GM19452 (cell line): ENCODE measurements around the gene SLC35E4.
"Not testable (repeated sequence)": the region's sequence is repeated elsewhere in the genome, so short reads cannot be mapped to it uniquely, and the experiment has no call there.

Source experiments
- ATAC-seq: cut with Tn5 transposase; IDR thresholded peaks from one replicate; pipeline ENCODE4 v1.9.1; 2021; ENCODE audit not compliant: unreplicated experiment

The SLC35E4 gene

DNA sequence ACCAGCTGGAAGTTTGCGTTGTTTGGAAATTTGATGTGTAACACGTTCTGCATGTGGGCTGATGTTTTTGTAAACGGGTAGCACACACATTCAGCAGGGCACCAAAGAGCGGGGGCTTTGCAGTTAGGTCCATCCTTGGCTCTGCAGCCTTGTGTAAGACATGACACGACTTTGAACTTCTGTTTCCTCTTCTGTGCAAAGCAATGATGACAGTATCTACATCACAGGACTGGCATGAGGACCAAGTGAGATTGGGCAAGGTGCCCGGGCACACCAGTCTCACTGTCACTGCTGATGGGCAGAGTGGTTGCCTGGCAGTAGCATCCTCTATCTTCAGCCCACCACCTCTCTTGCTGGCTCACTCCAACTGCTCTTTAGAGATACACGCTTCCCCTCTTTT lies 25.3 kb upstream of the SLC35E4 start:
- no peak for ATAC-seq

DNA sequence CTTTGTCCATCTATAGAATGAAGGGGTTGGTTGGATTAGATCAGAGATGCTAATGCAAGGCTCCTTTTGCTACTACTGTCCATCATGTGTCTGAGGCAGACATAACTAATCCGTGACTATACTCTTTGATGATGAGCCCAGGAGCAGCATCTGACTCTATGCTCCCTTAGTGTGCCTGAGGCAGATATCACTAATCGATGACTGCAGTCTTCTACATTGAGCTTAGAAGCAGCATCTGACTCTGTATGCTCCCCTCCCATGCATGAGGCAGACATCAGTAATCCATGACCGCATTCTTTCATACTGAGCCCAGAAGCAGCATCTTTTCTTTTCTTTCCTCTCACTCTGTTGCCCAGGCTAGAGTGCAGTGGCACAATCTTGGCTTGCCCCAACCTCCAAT lies 24.4 kb upstream of the SLC35E4 start:
- ATAC-seq, result no peak

DNA sequence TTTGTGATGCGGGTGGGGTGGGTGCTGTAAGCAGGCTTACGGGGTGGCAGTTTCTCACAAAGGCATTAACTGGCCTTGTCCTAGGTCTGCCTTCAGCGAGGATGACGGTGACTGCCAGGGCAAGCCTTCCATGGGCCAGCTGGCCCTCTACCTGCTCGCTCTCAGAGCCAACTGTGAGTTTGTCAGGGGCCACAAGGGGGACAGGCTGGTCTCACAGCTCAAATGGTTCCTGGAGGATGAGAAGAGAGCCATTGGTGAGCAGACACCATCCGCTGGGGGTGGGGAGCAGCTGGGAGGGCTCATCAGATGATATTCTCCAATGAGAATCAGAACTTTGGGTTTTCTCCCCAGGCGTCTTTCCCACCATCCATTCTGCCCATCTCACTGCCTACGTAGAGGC lies 22.8 kb upstream of the SLC35E4 start:
- ATAC-seq, result no peak

DNA sequence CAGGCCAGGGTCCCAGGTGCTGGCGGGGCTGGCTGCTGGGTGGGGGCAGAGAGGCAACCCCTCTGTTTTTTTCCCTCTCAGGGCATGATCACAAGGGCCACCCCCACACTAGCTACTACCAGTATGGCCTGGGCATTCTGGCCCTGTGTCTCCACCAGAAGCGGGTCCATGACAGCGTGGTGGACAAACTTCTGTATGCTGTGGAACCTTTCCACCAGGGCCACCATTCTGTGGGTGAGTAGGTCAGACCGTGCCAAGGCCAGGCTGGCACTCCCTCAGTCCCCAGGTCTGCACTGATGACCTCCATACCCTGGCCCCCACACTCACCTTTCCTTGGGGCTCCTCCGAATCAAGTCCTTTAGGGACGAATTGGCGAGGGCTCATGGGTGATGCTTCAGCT lies 21.3 kb upstream of the SLC35E4 start:
- no peak for ATAC-seq

DNA sequence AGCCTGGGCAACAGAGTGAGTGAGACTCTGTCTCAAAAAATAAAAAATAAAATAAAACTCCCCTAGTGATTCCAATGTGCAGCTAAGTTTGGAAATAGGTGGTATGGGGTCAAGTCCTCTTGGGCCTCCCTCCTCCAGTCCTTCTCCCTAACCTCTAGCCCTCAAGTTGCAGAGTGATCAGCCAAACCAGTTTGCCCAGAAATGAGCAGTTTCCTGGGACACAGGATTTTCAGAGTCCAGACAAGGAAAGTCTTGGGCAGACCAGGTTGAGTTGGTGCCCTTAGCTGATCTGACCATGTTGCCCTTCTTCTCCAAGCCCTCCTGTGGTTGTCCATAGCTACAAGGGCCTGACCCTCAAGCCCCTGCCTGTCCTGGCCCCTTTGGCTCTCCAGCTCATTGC lies 20.7 kb upstream of the SLC35E4 start:
- ATAC-seq, result no peak

DNA sequence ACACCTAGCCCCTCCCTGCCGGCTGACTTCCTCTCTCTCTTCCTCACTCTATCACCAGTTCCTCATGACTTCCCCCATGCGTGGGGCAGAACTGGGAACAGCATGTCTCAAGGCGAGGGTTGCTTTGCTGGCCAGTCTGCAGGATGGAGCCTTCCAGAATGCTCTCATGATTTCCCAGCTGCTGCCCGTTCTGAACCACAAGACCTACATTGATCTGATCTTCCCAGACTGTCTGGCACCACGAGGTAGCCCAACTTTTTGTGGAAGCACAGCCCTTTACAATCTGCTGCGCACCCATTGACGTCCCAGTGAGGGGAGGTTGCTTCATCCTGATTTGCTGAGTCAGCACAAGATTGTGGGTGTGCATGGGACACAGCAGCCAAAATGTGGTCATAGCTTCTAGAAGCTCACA lies 20.0 kb upstream of the SLC35E4 start:
- no peak for ATAC-seq

DNA sequence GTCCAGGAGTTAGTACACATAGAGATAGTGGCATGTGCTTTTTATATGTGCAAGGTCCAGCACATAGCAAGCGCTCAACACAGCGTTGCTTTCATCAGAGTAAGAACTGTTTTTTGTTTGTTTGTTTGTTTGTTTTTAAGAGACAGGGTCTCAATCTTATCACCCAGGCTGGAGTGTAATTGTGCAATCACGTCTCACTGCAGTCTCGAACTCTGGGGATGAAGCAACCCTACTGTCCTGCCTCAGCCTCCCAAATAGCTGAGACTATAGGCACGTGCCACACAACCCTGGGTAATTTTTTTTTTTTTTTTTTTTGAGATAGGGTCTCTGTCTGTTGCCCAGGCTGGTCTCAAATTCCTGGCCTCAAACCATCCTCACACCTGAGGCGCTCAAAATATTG lies 17.8 kb upstream of the SLC35E4 start:
- no peak for ATAC-seq

DNA sequence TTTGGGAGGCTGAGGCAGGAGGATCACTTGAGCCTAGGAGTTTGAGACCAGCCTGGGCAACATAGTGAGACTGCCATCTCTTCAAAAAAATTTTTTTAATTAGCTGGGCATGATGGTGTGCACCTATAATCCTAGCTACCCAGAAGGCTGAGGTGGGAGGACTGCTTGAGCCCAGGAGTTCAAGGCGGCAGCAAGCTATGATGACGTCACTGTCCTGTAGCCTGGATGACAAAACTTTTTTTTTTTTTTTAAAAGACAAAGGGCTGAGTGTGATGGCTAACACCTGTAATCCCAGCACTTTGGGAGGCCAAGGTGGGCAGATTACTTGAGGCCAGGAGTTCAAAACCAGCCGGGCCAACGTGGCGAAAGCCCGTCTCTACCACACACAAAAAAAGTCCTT lies 15.7 kb upstream of the SLC35E4 start:
- ATAC-seq, result not testable (repeated sequence)

DNA sequence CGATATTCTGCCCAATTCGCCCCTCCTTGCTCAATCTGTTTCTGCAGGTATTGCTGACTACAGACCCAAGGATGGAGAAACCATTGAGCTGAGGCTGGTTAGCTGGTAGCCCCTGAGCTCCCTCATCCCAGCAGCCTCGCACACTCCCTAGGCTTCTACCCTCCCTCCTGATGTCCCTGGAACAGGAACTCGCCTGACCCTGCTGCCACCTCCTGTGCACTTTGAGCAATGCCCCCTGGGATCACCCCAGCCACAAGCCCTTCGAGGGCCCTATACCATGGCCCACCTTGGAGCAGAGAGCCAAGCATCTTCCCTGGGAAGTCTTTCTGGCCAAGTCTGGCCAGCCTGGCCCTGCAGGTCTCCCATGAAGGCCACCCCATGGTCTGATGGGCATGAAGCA lies 9.2 kb upstream of the SLC35E4 start:
- ATAC-seq, result no peak

DNA sequence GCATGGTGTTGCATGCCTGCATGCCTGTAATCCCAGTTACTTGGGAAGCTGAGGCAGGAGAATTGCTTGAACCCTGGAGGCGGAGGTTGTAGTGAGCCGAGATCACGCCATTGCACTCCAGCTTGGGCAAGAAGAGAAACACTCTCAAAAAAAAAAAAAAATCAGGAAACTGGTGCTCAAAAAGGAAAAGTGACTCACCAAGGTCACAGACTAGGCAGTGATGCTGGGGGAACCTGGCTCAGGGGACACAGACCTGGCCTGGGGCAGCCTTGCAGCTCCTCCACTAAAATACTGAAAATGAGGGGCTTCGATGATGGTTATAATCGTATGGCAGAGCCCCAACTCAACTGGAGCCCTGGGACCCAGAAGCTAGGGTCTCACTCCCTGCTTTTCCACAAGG lies 8.1 kb upstream of the SLC35E4 start:
- ATAC-seq, result no peak

DNA sequence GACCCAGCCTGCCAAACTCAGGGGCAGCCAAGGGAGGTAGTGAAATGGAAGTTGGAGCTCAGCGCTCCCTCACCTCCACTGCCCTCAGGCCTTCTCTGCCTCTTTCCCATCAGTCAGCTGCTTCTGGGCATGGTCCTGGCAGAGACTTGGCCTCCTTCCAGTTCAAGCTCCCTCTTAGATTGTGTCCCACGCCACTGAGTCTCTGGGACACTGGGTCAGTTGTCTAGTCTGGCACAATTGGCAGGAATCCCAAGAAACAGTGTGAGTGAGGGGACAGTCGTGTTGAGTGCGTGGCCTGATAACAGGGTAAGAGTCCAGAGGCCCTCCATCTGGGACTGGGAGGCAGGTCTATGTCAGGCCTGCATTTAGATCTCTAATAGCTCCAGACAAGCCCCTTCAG lies 7.1 kb upstream of the SLC35E4 start:
- no peak for ATAC-seq

DNA sequence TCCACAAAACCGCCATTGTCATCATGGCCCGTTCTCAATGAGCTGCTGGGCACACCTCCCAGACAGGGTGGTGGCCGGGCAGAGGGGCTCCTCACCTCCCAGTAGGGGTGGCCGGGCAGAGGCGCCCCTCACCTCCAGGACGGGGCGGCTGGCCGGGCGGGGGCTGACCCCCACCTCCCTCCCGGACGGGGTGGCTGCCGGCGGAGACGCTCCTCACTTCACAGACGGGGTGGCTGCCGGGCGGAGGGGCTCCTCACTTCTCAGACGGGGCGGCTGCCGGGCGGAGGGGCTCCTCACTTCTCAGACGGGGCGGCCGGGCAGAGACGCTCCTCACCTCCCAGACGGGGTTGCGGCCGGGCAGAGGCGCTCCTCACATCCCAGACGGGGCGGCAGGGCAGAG lies 4.1 kb upstream of the SLC35E4 start:
- ATAC-seq, result not testable (repeated sequence)

DNA sequence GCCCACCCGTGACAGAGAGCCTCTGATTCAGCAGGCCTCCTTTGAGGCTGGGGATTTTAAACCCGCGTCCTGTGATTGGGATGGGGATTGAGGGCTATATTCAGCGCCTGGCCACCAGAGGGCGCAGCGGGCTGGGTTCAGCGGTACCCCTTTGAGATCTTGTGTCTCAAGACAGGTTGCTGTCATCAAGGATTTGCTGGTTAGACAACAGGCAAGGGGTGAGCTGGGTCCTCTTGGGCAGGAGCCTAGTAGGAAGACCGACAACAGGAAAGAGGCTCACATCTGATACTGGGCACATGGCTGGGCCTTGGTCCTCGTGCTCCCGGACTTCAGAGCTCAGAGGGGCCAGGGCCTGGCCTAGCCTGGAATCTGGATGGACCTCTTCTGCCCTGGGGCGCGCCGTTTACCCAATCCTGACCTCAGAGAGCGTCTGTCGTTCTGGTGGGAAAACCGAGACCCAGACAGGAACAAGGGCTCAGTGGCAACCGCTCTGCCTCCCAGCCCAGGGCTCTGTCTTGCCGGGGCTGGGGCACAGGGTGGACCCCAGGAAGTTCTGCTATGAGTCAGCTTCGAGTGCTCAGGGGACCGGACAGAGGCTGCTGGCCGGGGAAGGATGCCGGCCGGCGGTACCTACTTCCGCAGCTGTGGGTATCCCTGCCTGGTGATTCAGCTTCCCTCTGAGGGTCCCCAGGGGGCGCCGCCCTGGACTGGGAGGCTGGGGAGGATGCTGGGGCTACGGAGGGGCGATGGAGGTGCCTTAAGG lies 929 bp upstream of the SLC35E4 start:
- ATAC-seq, result peak; percentile 55

DNA sequence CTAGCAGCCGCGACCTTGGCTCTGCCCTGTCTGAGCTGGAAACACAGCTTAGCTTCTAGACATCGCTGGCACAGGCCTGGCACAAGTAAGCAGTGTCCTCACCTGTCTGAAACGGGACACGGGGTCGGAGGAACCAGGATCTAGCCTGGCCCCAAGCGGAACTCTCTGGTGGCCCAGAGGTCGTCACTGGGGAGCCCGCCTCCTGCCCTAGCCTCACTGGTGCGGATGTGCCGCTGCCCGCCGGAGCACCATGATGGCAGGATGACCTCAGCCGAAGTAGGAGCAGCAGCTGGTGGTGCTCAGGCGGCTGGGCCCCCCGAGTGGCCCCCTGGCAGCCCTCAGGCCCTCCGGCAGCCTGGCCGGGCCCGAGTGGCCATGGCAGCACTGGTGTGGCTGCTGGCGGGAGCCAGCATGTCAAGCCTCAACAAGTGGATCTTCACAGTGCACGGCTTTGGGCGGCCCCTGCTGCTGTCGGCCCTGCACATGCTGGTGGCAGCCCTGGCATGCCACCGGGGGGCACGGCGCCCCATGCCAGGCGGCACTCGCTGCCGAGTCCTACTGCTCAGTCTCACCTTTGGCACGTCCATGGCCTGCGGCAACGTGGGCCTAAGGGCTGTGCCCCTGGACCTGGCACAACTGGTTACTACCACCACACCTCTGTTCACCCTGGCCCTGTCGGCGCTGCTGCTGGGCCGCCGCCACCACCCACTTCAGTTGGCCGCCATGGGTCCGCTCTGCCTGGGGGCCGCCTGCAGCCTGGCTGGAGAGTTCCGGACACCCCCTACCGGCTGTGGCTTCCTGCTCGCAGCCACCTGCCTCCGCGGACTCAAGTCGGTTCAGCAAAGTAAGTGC lies 871 bp downstream of the SLC35E4 start:
- ATAC-seq, result no peak

DNA sequence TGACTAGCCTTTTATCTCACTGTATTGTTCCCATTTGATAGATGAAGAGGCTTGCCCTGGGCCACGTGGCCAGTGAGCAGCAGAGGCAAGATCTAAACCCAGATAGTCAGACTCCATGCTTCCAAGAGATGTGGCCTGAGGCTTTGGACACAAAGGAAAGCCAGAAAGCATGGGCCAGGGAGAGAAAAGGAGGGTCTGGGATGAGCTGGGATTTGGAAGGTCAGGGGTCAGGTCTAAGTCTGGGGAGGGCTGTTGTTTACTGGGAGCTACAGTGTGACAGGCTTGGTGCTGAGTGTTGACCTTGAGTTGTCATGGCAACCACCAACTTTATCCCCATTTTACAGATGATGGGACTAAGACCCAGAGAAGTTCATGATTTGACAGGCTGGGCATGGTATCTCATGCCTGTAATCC lies 2.1 kb downstream of the SLC35E4 start:
- no peak for ATAC-seq

DNA sequence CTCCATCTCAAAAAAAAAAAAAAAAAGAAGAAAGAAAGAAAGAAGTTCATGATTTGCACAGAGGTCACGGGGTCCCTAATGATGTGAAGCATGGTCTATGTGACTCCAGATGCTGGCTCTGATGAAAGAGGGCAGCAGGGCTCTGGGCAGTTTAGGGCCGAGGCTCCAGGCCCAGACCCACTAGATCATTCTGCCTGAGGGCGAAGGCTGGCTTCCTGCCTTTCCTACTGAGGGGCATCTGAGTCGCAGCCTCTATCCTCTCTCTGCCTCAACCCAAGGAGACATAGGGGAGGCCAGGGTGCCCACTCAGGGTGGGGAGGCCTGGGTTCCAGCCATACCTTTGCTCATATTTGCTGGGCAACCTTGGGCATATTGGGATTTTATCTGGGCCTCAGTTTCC lies 4.8 kb downstream of the SLC35E4 start:
- ATAC-seq, result no peak

DNA sequence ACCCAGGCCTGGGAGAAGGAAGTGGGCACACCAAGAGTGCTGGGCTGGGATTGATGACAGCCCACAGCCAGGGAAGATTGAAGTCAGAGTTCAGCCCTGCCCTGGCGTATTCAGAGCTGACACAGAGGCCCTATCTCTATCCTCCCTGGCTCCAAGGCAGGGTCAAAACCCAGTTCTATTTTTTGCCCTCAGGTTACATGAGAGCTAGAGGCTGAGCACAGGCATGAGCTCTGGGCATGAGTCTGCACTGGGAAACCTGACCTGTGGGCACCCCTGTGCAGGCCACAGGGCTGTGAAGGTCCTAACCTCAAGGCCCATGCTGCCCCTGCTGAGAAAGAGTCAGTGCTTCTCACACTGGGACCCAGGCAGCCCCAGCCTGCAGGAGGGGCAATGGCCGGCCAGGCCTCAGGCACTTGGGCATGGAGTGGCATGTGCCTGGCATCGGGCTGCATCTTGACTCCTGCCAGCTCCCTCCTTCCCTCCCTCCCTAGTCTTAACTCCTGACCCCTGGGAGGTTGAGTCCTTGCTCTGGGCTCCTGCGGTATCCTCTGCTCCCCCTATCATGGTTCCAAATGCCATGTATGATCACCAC lies 5.4 kb downstream of the SLC35E4 start:
- no peak for ATAC-seq

DNA sequence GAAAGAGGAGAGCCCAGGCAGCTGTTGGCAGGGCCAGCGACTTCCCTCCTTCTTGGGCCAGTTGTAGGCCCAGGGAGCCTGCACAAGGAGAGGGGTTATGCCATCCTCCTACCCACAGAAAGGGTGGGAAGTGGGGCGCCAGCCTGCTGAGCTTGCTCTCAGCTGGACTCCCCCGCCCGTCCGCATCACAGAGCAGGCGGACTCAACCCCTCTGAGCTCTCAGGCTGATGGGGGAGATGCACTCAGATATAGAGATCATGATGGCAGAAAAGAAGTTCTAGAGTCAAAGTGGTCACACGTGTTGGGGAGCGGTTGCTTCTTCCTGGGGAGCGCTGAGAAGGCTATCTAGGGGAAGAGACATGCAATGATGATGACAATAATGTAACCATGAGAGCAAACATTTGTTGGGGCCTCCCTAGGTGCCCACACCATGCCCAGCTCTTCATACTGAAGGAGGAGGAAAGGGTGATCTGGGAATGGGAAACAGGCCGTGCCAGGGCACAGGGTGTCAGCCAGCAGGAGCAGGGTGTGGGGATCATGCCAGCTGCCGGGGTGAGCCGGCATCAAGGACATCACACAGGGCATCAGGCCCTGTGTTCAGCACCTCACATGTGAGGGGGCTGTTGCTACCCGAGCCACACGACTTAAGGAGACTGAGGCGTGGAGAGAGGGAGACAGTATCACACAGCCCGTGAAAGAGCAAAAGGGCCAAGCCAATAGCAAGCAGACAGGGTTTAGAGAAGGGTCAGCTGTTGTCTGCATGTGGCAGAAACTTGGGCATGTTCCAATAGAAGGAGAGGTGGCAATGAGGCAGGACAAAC lies 7.7 kb downstream of the SLC35E4 start:
- no peak for ATAC-seq

DNA sequence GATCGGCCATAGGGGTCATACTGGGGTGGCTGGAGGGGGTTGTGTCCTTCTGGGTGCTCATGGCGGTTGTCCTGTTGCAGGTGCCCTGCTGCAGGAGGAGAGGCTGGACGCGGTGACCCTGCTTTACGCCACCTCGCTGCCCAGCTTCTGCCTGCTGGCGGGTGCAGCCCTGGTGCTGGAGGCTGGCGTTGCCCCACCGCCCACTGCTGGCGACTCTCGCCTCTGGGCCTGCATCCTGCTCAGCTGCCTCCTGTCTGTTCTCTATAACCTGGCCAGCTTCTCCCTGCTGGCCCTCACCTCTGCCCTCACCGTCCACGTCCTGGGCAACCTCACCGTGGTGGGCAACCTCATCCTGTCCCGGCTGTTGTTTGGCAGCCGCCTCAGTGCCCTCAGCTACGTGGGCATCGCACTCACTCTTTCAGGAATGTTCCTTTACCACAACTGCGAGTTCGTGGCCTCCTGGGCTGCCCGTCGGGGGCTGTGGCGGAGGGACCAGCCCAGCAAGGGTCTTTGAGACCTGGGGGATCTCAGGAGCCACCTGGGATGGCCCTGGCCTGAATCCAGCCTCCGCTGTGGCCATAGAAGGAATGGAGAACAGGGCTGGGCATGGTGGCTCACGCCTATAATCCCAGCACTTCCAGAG lies 11.1 kb downstream of the SLC35E4 start:
- no peak for ATAC-seq

DNA sequence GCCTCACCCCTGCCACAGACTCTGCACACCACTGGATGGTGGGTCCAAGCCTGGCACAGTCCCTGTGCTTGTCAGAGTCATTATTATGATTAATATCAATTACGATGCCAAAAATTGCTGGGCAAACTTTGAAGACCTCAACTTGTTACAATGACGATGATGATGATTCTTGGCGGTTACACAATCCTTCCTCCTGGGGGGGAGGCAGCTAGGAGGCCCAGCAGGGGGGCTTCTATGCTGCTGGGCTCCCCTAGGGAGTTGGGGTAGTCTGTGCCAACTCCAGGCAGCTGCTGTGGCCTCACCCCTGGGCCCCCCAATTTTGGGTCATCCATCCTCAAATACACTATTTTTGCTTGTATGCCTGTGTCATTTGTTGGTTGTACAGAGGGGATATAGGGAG lies 12.0 kb downstream of the SLC35E4 start:
- ATAC-seq, result no peak

DNA sequence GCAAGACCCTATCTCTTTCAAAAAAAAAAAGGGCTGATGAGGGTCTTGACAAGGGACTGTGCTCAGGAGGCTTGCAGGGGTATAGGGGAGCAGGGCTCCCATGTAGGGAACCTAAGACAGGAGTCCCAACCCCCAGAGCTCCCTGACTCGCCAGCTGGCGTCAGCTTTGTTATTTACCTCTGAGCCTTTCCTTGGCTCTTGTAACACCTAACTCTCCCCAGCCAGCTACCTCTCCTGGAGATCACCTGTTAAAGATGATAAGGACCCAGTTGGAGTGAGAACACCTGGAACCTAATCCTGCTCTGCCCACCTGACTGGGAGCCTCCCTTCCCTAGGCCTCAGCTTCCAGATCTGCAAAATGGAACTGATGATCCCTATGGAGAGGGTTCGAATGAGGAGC lies 13.2 kb downstream of the SLC35E4 start:
- no peak for ATAC-seq
